LNCaP clone FGC (cell line): ENCODE results near the gene C4orf51.
A peak's percentile ranks its signal among the peaks of the same experiment; 100 is the strongest.

Experiments used
- DNase-seq: peaks from one replicate; pipeline ENCODE4 v3.0.0-alpha.2; 2011; ENCODE audit warnings: low read depth
- H3K4me3 ChIP-seq: 2 replicates; pipeline ENCODE4 v1.5.1; 2011; ENCODE audit warnings: mild to moderate bottlenecking, low read depth, low read length, control low read depth
- TF ChIP-seq, protein P1 (sequence below): IDR thresholded peaks from 2 replicates; pipeline ENCODE4 v1.5.1; 2012; ENCODE audit warnings: mild to moderate bottlenecking; ENCODE audit not compliant: control insufficient read depth, insufficient read depth; ENCODE audit errors: extremely low read depth

Gene C4orf51

DNA sequence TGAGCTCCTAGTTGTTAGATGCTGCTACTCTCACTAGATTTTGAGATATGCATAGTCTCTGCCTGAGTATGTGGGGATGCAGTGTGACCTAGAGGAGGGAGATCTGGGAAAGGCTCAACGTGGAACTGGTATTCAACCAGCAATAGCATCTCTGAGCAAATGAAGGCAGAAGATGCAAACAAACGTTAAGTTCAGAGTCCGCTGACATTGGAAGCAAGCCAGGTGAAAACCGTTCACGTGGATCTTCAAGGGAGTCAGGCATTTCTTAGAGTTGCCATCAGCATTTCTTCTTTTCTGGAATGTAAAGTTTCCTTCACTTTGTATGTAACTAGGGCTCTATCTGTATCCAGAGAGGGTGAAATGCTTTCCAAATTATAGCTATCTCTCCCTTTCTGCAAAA is 59.9 kb downstream of the C4orf51 start:
- no peak overlapping the region for H3K4me3 ChIP-seq

DNA sequence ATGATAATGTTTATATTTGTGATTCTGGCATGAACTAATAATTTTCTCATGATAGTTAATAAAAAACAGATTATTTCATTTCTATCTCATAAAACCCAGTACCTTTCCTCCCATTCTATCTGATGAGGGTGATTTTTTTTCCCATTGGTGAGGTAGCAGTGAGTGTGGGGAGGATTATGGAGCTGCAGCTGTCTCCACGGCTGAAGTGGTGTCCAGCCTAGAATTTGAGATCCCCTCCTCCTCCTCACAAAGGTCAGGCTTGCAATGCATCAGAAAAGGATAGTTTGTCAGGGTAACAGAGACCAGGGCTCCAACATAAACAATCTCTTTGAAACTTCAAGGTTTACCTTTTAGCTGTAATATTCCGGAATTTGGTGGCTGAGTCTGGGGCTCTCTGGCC is 60.9 kb downstream of the C4orf51 start:
- DNase-seq = no peak
- H3K4me3 ChIP-seq = no peak overlapping the region
- TF ChIP-seq, protein P1, sequence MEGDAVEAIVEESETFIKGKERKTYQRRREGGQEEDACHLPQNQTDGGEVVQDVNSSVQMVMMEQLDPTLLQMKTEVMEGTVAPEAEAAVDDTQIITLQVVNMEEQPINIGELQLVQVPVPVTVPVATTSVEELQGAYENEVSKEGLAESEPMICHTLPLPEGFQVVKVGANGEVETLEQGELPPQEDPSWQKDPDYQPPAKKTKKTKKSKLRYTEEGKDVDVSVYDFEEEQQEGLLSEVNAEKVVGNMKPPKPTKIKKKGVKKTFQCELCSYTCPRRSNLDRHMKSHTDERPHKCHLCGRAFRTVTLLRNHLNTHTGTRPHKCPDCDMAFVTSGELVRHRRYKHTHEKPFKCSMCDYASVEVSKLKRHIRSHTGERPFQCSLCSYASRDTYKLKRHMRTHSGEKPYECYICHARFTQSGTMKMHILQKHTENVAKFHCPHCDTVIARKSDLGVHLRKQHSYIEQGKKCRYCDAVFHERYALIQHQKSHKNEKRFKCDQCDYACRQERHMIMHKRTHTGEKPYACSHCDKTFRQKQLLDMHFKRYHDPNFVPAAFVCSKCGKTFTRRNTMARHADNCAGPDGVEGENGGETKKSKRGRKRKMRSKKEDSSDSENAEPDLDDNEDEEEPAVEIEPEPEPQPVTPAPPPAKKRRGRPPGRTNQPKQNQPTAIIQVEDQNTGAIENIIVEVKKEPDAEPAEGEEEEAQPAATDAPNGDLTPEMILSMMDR = no peak

More for the DNA sequence above, 59.9 kb downstream of the C4orf51 start:
- TF ChIP-seq, protein P1 = no peak
- peak; percentile 54 for DNase-seq

DNA sequence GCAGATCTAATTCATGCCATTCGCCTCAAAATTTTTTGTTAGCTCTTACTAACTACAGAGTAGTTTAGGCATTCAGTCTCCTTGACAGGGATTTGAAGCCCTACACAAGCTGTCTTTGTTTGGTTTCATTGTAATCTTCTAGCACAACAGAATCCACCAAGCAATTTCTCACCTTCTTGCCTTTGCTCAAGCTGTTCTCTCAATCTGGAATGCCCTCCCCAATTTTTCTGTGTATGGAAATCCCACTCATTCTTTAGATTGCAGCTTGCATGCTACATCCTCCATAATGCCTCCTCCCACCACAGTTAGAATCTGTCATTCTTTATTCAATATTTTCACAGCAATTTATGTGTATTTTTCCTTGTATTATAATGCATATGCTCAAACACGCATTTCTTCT is 63.7 kb downstream of the C4orf51 start:
- DNase-seq = no peak
- H3K4me3 ChIP-seq = no peak overlapping the region
- TF ChIP-seq, protein P1 = no peak

DNA sequence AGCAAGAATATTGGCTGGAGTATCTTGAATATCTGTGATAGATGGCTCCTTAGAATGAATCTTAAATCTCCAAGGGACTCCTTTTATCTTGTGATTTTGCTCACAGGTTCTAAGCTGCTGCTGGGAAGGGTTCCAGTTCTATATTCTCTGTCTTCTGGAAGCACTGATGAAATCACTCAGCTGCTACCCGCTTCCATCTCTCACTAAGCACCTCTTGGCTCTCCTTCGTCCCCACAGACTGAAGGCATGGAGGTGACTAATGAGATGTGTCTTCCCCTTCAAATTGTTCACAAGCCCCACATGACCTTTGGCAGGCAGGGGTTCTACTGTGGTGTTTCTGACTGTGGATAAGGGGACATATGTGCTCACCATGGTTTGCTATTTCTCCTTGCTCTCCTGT is 75.9 kb downstream of the C4orf51 start:
- TF ChIP-seq, protein P1 = no peak
- no peak overlapping the region for H3K4me3 ChIP-seq
- no peak for DNase-seq

DNA sequence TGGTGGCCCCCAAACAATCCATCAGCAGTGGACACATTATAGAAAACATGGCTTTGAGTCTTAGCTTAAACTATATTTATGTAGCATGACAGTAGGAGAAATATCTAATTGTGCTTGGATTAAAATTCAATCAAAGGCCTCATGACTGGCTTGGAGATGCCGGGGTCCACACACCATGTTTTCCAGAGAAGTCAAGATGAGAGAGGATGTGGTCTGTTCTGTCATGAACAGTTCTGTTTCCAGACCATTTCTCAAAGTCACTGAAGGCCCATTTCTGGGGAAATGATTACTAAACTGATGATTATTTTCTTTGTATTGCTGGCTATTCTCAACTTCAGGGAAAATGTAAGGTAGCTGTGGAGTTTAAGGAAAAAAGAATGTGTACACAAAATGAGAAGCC is 76.3 kb downstream of the C4orf51 start:
- TF ChIP-seq, protein P1 = no peak
- H3K4me3 ChIP-seq = no peak overlapping the region
- DNase-seq = no peak

DNA sequence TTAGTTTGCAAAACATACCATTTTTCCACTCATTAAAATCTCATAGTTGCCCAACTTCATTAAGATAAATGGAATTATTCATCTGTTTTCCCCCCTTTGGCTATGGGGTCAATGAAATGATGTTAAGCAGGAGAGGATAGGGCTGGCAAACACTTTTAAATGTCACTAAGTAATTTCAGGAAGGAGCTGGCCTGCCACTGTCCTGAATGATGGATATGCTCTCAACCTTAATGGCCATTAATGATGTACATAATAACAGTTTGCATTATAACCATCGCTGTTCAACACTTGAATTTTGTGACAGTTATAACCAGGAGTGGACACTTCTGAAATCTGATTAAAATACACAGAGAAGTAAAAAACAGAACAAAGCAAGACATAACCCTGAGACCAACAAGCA is 77.2 kb downstream of the C4orf51 start:
- no peak overlapping the region for H3K4me3 ChIP-seq
- TF ChIP-seq, protein P1 = no peak
- no peak for DNase-seq

DNA sequence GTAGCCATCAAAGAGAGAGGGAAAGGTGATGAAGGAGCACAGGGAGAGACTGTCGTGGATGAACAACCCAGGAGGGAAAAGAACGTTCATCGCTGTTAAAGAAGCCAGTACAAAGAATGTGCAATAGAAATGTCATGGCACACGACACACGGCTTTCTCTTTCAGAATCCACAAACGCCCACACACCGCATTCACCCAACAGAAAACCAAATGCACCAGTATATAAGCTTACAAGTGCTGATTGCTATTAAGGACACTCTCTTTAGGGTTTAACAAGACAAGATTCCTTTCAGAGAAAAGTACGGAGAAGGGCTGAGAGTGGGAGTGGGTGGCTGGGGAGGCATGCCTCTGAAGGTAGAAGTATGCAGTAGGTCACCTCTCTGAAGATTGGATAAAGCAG is 80.2 kb downstream of the C4orf51 start:
- DNase-seq = no peak
- no peak overlapping the region for H3K4me3 ChIP-seq
- TF ChIP-seq, protein P1 = no peak
